Activated CD8-positive, alpha-beta memory T cell treated with anti-CD3 and anti-CD28 coated beads for 1 hour (primary cell): Measurements from ENCODE around the gene MYBPH.

Experiments
- DNase-seq, 2 donors: peaks; one replicate each; pipeline ENCODE4 v3.0.0-alpha.2; 2020; ENCODE audit warnings: low read depth in 1 of 2; ENCODE audit errors: extremely low read depth in 1 of 2

Gene MYBPH

GRCh38 chr1:203131548-203132200, 44.0 kb downstream of the MYBPH start:
- DNase-seq = no peak

- no peak for DNase-seq
These were observed 45.2 kb downstream of the MYBPH start for GRCh38 chr1:203130358-203130985.

GRCh38 chr1:203129501-203130231, 46.0 kb downstream of the MYBPH start:
- no peak for DNase-seq

- DNase-seq = no peak
These were observed 46.7 kb downstream of the MYBPH start for GRCh38 chr1:203128716-203129500.

- DNase-seq = no peak
These were observed 47.3 kb downstream of the MYBPH start for GRCh38 chr1:203128431-203128715.

- no peak for DNase-seq
These were observed 47.8 kb downstream of the MYBPH start, which contains the start of gene ADORA1 for GRCh38 chr1:203127666-203128430. TSS of gene ADORA1 (plus strand) at chr1:203127726. CDS start at chr1:203128842, 1,116 bp downstream.

GRCh38 chr1:203126866-203127665, 48.6 kb downstream of the MYBPH start:
- DNase-seq = no peak

- DNase-seq = no peak
These were observed 49.3 kb downstream of the MYBPH start for GRCh38 chr1:203126151-203126865.

GRCh38 chr1:203124546-203125317, 50.9 kb downstream of the MYBPH start:
- no peak for DNase-seq

GRCh38 chr1:203124011-203124410, 51.6 kb downstream of the MYBPH start:
- no peak for DNase-seq

GRCh38 chr1:203122159-203122558, 53.5 kb downstream of the MYBPH start:
- DNase-seq = no peak

- DNase-seq = no peak
These were observed 54.2 kb downstream of the MYBPH start for GRCh38 chr1:203121186-203122015.

GRCh38 chr1:203120325-203121153, 55.1 kb downstream of the MYBPH start:
- no peak for DNase-seq
